M059J (cell line): ENCODE results near the gene MMP20. TPM values are rescaled to one million over a fixed set of nuclear protein-coding genes. Genes with fewer than 3 reads are reported as not detected.
A peak's percentile ranks its signal among the peaks of the same experiment; 100 is the strongest.

ENCODE experiments used
- DNase-seq: peaks from one replicate; pipeline ENCODE4 v3.0.0-alpha.2; 2012; ENCODE audit warnings: low read depth
- total RNA-seq: library from RNA; depleted of rRNA; stranded (reverse); fragments of >200 nt; shearing (Covaris generic); gene quantifications from 2 replicates; pipeline ENCODE4 v1.2.3, GENCODE V29; 2014; rRNA removed

Gene MMP20
- total RNA-seq, 1 experiment from 2014 or later: not detected

GRCh38 chr11:102559839-102560238 is 65.3 kb downstream of the MMP20 start:
- no peak for DNase-seq

GRCh38 chr11:102555091-102555490 is 70.0 kb downstream of the MMP20 start:
- DNase-seq: no peak

GRCh38 chr11:102553835-102554282 is 71.3 kb downstream of the MMP20 start:
- peak; percentile 55 for DNase-seq

GRCh38 chr11:102552447-102553194 is 72.5 kb downstream of the MMP20 start:
- peak; percentile 99 for DNase-seq

GRCh38 chr11:102552020-102552419 is 73.1 kb downstream of the MMP20 start:
- no peak for DNase-seq

- no peak for DNase-seq
These were observed 73.9 kb downstream of the MMP20 start for GRCh38 chr11:102551169-102551781.

GRCh38 chr11:102546923-102547471 is 78.1 kb downstream of the MMP20 start:
- peak; percentile 57 for DNase-seq

GRCh38 chr11:102546427-102546826 is 78.7 kb downstream of the MMP20 start:
- peak; percentile 10 for DNase-seq

GRCh38 chr11:102545701-102546100 is 79.4 kb downstream of the MMP20 start:
- no peak for DNase-seq

- no peak for DNase-seq
These were observed 80.5 kb downstream of the MMP20 start for GRCh38 chr11:102544594-102544993.

GRCh38 chr11:102539567-102539966 is 85.6 kb downstream of the MMP20 start:
- DNase-seq: no peak

GRCh38 chr11:102538932-102539331 is 86.2 kb downstream of the MMP20 start:
- DNase-seq: no peak

- no peak for DNase-seq
These were observed 90.8 kb downstream of the MMP20 start for GRCh38 chr11:102534261-102534872.

GRCh38 chr11:102530558-102530957 is 94.6 kb downstream of the MMP20 start, which contains the start of gene MMP7:
Gene MMP7 (minus strand): TSS chr11:102530747. CDS start chr11:102530700, 47 bp downstream.
- peak; percentile 63 for DNase-seq

GRCh38 chr11:102528618-102529017 is 96.5 kb downstream of the MMP20 start:
- DNase-seq: no peak

- DNase-seq: peak; percentile 38
These were observed 97.4 kb downstream of the MMP20 start for GRCh38 chr11:102527684-102528083.

GRCh38 chr11:102527041-102527440 is 98.1 kb downstream of the MMP20 start:
- DNase-seq: no peak

Other genes with a start within 250 kb of the MMP20 start
- gene TMEM123, start 172.6 kb downstream of the MMP20 start, total RNA-seq: 225 and 258 TPM in 2 replicates
- 0.34 and 1.2 TPM in 2 replicates for gene MMP7, start 94.6 kb downstream of the MMP20 start, total RNA-seq
- not detected in 2 replicates for gene MMP27, start 80.4 kb upstream of the MMP20 start, total RNA-seq
- not detected in 2 replicates for gene MMP8, start 99.6 kb upstream of the MMP20 start, total RNA-seq
- 0.37 TPM in 1 of 2 replicates, not detected in the other for gene MMP10, start 155.3 kb upstream of the MMP20 start, total RNA-seq
- gene MMP1, start 172.8 kb upstream of the MMP20 start, total RNA-seq: 75.7 and 80.6 TPM in 2 replicates
- 126 and 136 TPM in 2 replicates for gene MMP3, start 218.3 kb upstream of the MMP20 start, total RNA-seq
- 4.0 and 4.6 TPM in 2 replicates for gene MMP12, start 249.7 kb upstream of the MMP20 start, total RNA-seq